NT2/D1 (cell line): ENCODE results near the gene MYO1E.

Experiments
- SUZ12 ChIP-seq: IDR thresholded peaks from 2 replicates; pipeline ENCODE4 v1.6.1; 2011; ENCODE audit not compliant: insufficient read length, insufficient read depth; ENCODE audit errors: extremely low read depth
- YY1 ChIP-seq: IDR thresholded peaks from 2 replicates; pipeline ENCODE4 v1.6.1; 2011; ENCODE audit not compliant: insufficient read length, insufficient read depth
- ZNF274 ChIP-seq: IDR thresholded peaks from 2 replicates; pipeline ENCODE4 v1.6.1; 2011; ENCODE audit warnings: mild to moderate bottlenecking, low read depth, low read length

- no peak for TF ChIP-seq YY1
- TF ChIP-seq SUZ12: no peak
- TF ChIP-seq ZNF274: no peak
These were observed 8.4 kb downstream of the MYO1E start for GRCh38 chr15:59364248-59364647.
